Progenitor cell of endocrine pancreas (in vitro differentiated cells): Measurements from ENCODE around the gene MAP3K7. TPM values are rescaled to one million over a fixed set of nuclear protein-coding genes. Genes with fewer than 3 reads are reported as not detected.

ENCODE experiments used
- DNase-seq: peaks from one replicate; pipeline ENCODE4 v3.0.0; 2021; ENCODE audit warnings: low spot score; ENCODE audit not compliant: unreplicated experiment
- H3K27ac Mint-ChIP-seq: 2 replicates; pipeline ENCODE4 v1.8.0; 2021; ENCODE audit warnings: mild to moderate bottlenecking, moderate library complexity, mixed read lengths
- H3K27me3 Mint-ChIP-seq: 2 replicates; pipeline ENCODE4 v1.8.0; 2021; ENCODE audit warnings: mixed read lengths
- H3K36me3 Mint-ChIP-seq: 2 replicates; pipeline ENCODE4 v1.8.0; 2022; ENCODE audit warnings: mixed read lengths; ENCODE audit not compliant: insufficient read depth
- H3K4me1 Mint-ChIP-seq: 2 replicates; pipeline ENCODE4 v1.8.0; 2021; ENCODE audit warnings: low read depth, mixed read lengths
- H3K4me3 Mint-ChIP-seq: 2 replicates; pipeline ENCODE4 v1.8.0; 2021; ENCODE audit warnings: low read depth, mild to moderate bottlenecking, moderate library complexity, mixed read lengths
- H3K9me3 Mint-ChIP-seq: 2 replicates; pipeline ENCODE4 v1.8.0; 2021; ENCODE audit warnings: low read depth, mixed read lengths
- total RNA-seq: library from RNA; stranded (reverse); gene quantifications from 2 replicates; pipeline ENCODE4 v1.2.1, GENCODE V29; 2021
- TF ChIP-seq, protein P1 (sequence below): fragments of 200-600 bp; sonication (generic); IDR thresholded peaks from one replicate; pipeline ENCODE4 v1.5.0; 2021; ENCODE audit warnings: antibody characterized with exemption, mild to moderate bottlenecking; ENCODE audit not compliant: unreplicated experiment

The MAP3K7 gene
- total RNA-seq, 1 donor from 2014 or later: 41.6 TPM

DNA sequence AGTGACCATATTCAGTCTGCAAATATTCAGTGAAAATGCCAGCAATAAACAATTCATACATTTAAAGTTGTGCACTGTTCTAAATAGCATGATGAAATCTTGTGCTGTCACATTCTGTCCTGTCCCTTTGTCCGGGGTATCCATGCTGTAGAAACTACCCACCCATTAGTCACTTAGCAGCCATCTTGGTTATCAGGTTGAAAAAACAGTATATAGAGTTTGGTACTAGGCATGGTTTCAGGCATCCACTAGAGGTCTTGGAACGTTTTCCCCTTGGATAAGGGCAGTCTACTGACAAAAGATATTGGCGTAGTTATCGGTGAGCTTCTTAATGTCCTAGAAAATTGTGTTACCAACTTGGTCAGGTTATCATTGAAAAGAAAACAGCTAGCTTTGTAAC lies 12.3 kb upstream of the MAP3K7 start:
- TF ChIP-seq, protein P1, sequence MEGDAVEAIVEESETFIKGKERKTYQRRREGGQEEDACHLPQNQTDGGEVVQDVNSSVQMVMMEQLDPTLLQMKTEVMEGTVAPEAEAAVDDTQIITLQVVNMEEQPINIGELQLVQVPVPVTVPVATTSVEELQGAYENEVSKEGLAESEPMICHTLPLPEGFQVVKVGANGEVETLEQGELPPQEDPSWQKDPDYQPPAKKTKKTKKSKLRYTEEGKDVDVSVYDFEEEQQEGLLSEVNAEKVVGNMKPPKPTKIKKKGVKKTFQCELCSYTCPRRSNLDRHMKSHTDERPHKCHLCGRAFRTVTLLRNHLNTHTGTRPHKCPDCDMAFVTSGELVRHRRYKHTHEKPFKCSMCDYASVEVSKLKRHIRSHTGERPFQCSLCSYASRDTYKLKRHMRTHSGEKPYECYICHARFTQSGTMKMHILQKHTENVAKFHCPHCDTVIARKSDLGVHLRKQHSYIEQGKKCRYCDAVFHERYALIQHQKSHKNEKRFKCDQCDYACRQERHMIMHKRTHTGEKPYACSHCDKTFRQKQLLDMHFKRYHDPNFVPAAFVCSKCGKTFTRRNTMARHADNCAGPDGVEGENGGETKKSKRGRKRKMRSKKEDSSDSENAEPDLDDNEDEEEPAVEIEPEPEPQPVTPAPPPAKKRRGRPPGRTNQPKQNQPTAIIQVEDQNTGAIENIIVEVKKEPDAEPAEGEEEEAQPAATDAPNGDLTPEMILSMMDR: no peak

DNA sequence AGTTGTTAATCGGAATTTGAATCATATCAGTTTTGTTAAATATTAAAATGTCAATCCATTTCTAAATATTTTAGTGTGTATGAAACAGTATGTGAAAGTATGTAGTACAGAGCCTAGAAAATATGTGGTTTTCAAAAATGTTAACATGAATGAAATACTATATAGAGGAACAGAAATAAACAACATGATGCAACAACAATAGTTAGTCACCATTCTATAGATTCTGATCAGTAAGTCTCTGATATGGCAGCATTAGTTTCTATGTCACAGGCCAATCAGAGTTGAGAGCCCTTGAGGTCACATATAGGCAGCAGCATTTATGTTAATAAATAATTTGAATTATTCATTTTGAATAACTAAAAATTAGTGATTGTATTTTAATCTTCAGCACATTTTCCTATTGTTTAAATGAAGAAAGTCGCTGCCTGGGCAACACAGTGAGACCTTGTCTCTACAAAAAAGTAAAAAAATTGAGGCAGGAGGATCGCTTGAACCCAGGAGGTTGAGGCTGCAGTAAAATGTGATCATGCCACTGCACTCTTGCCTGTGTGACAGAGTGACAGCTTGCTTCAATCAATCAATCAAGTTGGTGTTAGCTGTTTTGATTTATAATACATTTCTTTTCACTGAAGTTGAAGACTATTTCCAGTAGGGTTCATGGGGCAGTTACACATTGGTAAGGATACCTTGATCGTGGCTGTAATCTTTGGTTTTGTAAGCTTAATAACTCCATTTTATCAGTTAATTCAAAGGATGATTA lies 11.5 kb upstream of the MAP3K7 start:
- no peaks in the 10 kb centered on the region for H3K4me1 Mint-ChIP-seq
- no peak overlapping the region for H3K4me3 Mint-ChIP-seq
- H3K27me3 Mint-ChIP-seq: peaks cover 31% of the 10 kb centered on the region
- H3K27ac Mint-ChIP-seq: no peak overlapping the region
- DNase-seq: no peak
- no peaks in the 10 kb centered on the region for H3K9me3 Mint-ChIP-seq
- TF ChIP-seq, protein P1: no peak
- no peaks in the 10 kb centered on the region for H3K36me3 Mint-ChIP-seq

More for the DNA sequence above, 12.3 kb upstream of the MAP3K7 start:
- Mint-ChIP-seq H3K27me3 (peaks cover 30% of the 10 kb centered on the region), H3K27ac (no peak overlapping the region), H3K9me3 (no peaks in the 10 kb centered on the region), H3K36me3 (no peaks in the 10 kb centered on the region), H3K4me3 (no peak overlapping the region), H3K4me1 (no peaks in the 10 kb centered on the region)
- DNase-seq: no peak

DNA sequence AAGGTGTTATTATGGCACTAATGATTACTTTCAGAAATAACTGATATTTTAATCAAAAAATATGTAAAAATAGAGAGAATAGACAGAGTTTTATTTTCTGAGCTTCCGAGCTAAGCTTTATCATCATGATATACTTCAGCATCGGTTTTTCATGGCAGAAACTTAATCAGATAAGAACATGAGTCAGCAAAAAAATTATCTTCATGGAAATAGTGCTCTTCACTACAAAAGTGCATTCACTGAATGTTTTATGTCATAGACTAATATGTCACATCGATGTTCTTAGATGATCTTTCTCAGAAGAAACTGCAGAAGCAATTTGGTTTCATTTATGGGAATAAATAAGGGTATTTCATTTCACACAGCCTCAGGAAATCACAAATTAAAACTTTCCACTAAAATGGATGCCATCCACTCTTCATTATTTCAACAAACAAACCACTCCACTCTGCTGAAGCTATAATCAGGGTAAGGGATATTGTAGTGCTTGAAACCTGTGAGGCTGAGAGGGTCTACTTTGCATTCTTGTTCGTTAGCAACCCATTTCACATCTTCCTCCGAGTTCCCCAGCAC lies 10.2 kb upstream of the MAP3K7 start:
- H3K27ac Mint-ChIP-seq: no peak overlapping the region
- H3K4me1 Mint-ChIP-seq: no peaks in the 10 kb centered on the region

DNA sequence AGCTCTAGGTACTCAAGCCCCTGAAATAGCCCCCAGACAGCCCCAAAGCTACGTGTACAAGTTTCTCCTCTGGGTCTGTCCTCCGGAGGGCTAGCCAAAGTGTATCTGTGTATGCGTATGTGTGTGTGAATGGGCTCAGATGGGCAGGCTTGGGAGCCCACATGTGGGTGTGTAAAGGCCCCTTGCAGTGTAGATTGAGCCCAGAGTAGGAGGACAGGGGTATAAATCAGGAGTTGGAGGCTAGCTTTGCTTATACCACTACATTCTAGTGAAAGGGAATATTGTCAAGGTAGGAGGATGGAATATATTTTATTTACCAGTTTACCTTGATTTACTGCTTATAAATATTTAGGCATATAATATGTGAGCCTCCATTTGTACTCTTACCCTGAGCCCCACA lies 9.0 kb upstream of the MAP3K7 start:
- Mint-ChIP-seq H3K27me3 (peaks cover 37% of the 10 kb centered on the region), H3K36me3 (no peaks in the 10 kb centered on the region), H3K4me1 (no peaks in the 10 kb centered on the region), H3K9me3 (no peaks in the 10 kb centered on the region), H3K27ac (no peak overlapping the region), H3K4me3 (no peak overlapping the region)
- TF ChIP-seq, protein P1: no peak
- DNase-seq: no peak

More for the DNA sequence above, 10.2 kb upstream of the MAP3K7 start:
- TF ChIP-seq, protein P1: no peak
- H3K36me3 Mint-ChIP-seq: no peaks in the 10 kb centered on the region
- H3K4me3 Mint-ChIP-seq: no peak overlapping the region
- peaks cover 32% of the 10 kb centered on the region for H3K27me3 Mint-ChIP-seq
- DNase-seq: no peak
- no peaks in the 10 kb centered on the region for H3K9me3 Mint-ChIP-seq

DNA sequence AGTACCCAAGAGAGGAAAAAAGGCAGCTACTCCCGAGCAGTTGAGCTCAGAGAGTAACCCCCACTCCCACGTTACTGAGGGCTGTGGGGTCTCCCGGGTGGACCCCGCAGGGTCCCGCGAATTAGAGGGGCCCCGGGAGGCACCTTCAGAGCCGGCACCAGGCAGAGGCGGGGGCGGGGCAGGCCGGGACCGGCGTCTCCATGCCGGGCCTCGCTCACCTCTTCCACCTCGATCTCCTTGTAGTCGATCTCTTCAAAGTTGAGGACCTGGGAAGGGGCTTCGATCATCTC lies 381 bp downstream of the MAP3K7 start:
- H3K9me3 Mint-ChIP-seq: no peaks in the 10 kb centered on the region
- no peak for DNase-seq

More for the DNA sequence above, 381 bp downstream of the MAP3K7 start:
- no peaks in the 10 kb centered on the region for H3K36me3 Mint-ChIP-seq
- TF ChIP-seq, protein P1: no peak
- peak overlapping the region; percentile 98 for H3K4me3 Mint-ChIP-seq
- H3K27me3 Mint-ChIP-seq: peaks cover 13% of the 10 kb centered on the region
- H3K27ac Mint-ChIP-seq: peak overlapping the region; percentile 100
- H3K4me1 Mint-ChIP-seq: peaks cover 20% of the 10 kb centered on the region
